Measurements from ENCODE around the gene BCOR. TPM values are rescaled to one million over a fixed set of nuclear protein-coding genes. Genes with fewer than 3 reads are reported as not detected.

Gene BCOR
- total RNA-seq, 1 experiment from 2014 or later = 134 TPM

DNA sequence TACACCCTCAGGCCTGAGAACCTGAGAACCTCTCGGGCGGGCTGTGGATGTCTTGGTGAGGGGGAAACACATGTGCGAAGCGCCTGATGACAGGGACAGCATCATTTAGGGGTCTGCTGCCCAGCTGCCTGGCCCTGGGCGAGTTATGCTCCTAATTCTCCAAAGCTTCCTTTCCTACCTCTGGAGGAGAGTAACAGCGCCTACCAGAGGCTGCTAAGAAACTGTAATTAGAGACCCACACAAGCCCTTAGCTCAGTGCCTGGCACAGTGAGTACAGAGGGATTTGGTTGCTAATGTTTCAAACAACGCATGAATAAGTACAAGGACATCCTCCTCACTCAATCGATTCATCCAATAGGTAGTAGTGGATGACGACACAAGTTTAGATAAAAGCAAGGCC lies 40.4 kb downstream of the BCOR start:
- H3K18ac ChIP-seq (ENCODE audit: insufficient read length, low read depth, low read length) = no peak overlapping the region
- H2BK5ac ChIP-seq (ENCODE audit: insufficient read length, low read length) = no peak overlapping the region
- no peak overlapping the region for H3K4ac ChIP-seq (ENCODE audit: low read depth, low read length)
- peaks cover 2% of the 10 kb centered on the region for H3K4me1 ChIP-seq (ENCODE audit: insufficient read depth, low read length)
- no peak overlapping the region for H2BK15ac ChIP-seq (ENCODE audit: low read depth, low read length)
- H3K4me3 Mint-ChIP-seq = no peak overlapping the region
- no peak overlapping the region for H4K91ac ChIP-seq (ENCODE audit: insufficient read length, low read depth, low read length)
- H4K20me1 ChIP-seq (ENCODE audit: control insufficient read depth, insufficient read depth, insufficient read length) = peaks cover 3% of the 10 kb centered on the region
- no peaks in the 10 kb centered on the region for H3K79me2 ChIP-seq (ENCODE audit: insufficient read depth, low read length)
- H2BK20ac ChIP-seq (ENCODE audit: low read depth, low read length, poor library complexity, severe bottlenecking) = no peak overlapping the region
- H3K36me3 Mint-ChIP-seq (ENCODE audit: insufficient read depth in 1 of 3, low read depth in 3 of 3) = peaks cover 75 to 100% (median 84%) of the 10 kb centered on the region in 3 experiments
- H3K4me1 Mint-ChIP-seq = peaks cover 0 to 4% of the 10 kb centered on the region in 2 experiments; a peak in 3 of 4 replicates
- peaks cover 14% of the 10 kb centered on the region for H3K9me3 ChIP-seq (ENCODE audit: control insufficient read depth, low read depth, low read length)
- no peak overlapping the region for H3K23ac ChIP-seq (ENCODE audit: insufficient read length, low read depth, low read length)
- H3K4me2 ChIP-seq (ENCODE audit: insufficient read depth, insufficient read length, low read length) = no peak overlapping the region
- no peak overlapping the region for H3K56ac ChIP-seq (ENCODE audit: insufficient read length, low read depth, low read length)
- H2BK120ac ChIP-seq (ENCODE audit: low read depth, low read length, poor library complexity, severe bottlenecking) = no peak overlapping the region
- no CpG with 5 or more reads among the region's 9 CpGs for WGBS (ENCODE audit: extremely low coverage, insufficient read length, low lambda C conversion rate)
- H4K8ac ChIP-seq (replicated peaks; ENCODE audit: insufficient read length, low read depth, low read length) = no peak overlapping the region
- no peaks in the 10 kb centered on the region for H3K27me3 Mint-ChIP-seq (ENCODE audit: low read depth)
- H3K9ac ChIP-seq (ENCODE audit: extremely low read depth, insufficient read length, low read length) = no peak overlapping the region
- H3K14ac ChIP-seq (ENCODE audit: insufficient read depth, low read length) = no peak overlapping the region
- no peaks in the 10 kb centered on the region for H3K23me2 ChIP-seq (ENCODE audit: insufficient read length, low read depth, low read length, poor library complexity, severe bottlenecking)
- peaks cover 64 to 80% of the 10 kb centered on the region in 2 experiments for H3K9me3 Mint-ChIP-seq
- no peak overlapping the region for H2AK5ac ChIP-seq (ENCODE audit: insufficient read length, low read length)
- no peak overlapping the region for H2AFZ ChIP-seq (ENCODE audit: low read length)
- no peak overlapping the region for H2BK12ac ChIP-seq (ENCODE audit: insufficient read length, low read depth, low read length)
- no peaks in the 10 kb centered on the region for H3K27me3 ChIP-seq (ENCODE audit: insufficient read depth, low read length)
- no peak overlapping the region for H3K27ac Mint-ChIP-seq
- DNase-seq = no peak
- H3T11ph ChIP-seq (ENCODE audit: low read length) = no peak overlapping the region
- H4K5ac ChIP-seq (ENCODE audit: insufficient read length, low read depth, low read length) = no peak overlapping the region
- H3K79me1 ChIP-seq (ENCODE audit: insufficient read depth, low read depth, low read length, poor library complexity, severe bottlenecking) = no peaks in the 10 kb centered on the region
- H3K27ac ChIP-seq (ENCODE audit: insufficient read length, low read depth, low read length) = no peak overlapping the region
- TF ChIP-seq, protein P1, sequence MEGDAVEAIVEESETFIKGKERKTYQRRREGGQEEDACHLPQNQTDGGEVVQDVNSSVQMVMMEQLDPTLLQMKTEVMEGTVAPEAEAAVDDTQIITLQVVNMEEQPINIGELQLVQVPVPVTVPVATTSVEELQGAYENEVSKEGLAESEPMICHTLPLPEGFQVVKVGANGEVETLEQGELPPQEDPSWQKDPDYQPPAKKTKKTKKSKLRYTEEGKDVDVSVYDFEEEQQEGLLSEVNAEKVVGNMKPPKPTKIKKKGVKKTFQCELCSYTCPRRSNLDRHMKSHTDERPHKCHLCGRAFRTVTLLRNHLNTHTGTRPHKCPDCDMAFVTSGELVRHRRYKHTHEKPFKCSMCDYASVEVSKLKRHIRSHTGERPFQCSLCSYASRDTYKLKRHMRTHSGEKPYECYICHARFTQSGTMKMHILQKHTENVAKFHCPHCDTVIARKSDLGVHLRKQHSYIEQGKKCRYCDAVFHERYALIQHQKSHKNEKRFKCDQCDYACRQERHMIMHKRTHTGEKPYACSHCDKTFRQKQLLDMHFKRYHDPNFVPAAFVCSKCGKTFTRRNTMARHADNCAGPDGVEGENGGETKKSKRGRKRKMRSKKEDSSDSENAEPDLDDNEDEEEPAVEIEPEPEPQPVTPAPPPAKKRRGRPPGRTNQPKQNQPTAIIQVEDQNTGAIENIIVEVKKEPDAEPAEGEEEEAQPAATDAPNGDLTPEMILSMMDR (conservative IDR thresholded peaks at IDR 0.05) = peak; percentile 52

Data from H9 (cell line).